ENCODE data around the gene CPD. TPM values are rescaled to one million over a fixed set of nuclear protein-coding genes. Genes with fewer than 3 reads are reported as not detected.

The CPD gene
- total and polyA plus RNA-seq, 2 of the 13 experiments (the other 11 are each of a cell fraction or from before 2014, with no cell fraction given), result 46.1 to 72.3 TPM

GRCh38 chr17:30360086-30360808, 18.5 kb upstream of the CPD start:
- POLR2A ChIA-PET, result no interaction called here
- 35% methylated on average over 8 of the region's 8 CpGs for WGBS (ENCODE audit: low lambda C conversion rate)
- no peak for DNase-seq (ENCODE audit: low spot score)
- H3K4me1 ChIP-seq (ENCODE audit: insufficient read depth, low read length), result peaks cover 21% of the 10 kb centered on the region
- no peak overlapping the region for H3K9ac ChIP-seq (ENCODE audit: insufficient read depth, low read depth, low read length)
- in situ Hi-C loops (cut with HindIII; ENCODE audit: extremely low pct_ligation_motif_present, low pct_unique_long_range_greater_than_20kb), result no loop called here
- H3K4me3 ChIP-seq (replicated peaks in 1 of 3; ENCODE audit: insufficient read depth in 1 of 3, low read depth in 2 of 3, low read length in 3 of 3), result no peak overlapping the region
- CTCF ChIA-PET (ENCODE audit: low intra/inter-chr PET ratio, low total read pairs), result no interaction called here
- H4K20me1 ChIP-seq (ENCODE audit: insufficient read depth, low read length), result no peaks in the 10 kb centered on the region
- no TSS peak for BruUV-seq (replicated peaks)
- H2AFZ ChIP-seq (ENCODE audit: low read length), result no peak overlapping the region
- no peak for TF ChIP-seq LCORL (IDR thresholded peaks at IDR 0.05)
- TF ChIP-seq LCORL (CRISPR knock-in tag; IDR thresholded peaks at IDR 0.05), result no peak
- TF ChIP-seq, protein P1, sequence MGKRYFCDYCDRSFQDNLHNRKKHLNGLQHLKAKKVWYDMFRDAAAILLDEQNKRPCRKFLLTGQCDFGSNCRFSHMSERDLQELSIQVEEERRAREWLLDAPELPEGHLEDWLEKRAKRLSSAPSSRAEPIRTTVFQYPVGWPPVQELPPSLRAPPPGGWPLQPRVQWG (CRISPR knock-in tag; IDR thresholded peaks at IDR 0.05; ENCODE audit: borderline replicate concordance, low read depth), result no peak
- ATAC-seq, result no peak
- no peaks in the 10 kb centered on the region for H3K79me2 ChIP-seq (ENCODE audit: insufficient read depth, low read length)
- no peak overlapping the region for H3K27ac ChIP-seq (ENCODE audit: extremely low read length, insufficient read depth, low read length)
- H3K9me3 ChIP-seq (ENCODE audit: low read length), result peaks cover 9% of the 10 kb centered on the region
- H3K4me2 ChIP-seq (ENCODE audit: low read depth, low read length), result no peak overlapping the region
- intact Hi-C loops (cut with micrococcal nuclease; ENCODE audit: unreplicated experiment), result no loop called here
- no peaks in the 10 kb centered on the region; a peak in 1 of 5 replicates for H3K27me3 ChIP-seq (ENCODE audit: control insufficient read depth in 1 of 2, insufficient read depth in 2 of 2, low read length in 2 of 2)
- H3K36me3 ChIP-seq (replicated peaks in 1 of 2; ENCODE audit: control insufficient read depth in 1 of 2, insufficient read depth in 2 of 2, low read length in 2 of 2), result no peaks in the 10 kb centered on the region
- FAIRE-seq, result no peak

GRCh38 chr17:30361766-30362279, 16.9 kb upstream of the CPD start:
- Histone ChIP-seq H3K27me3 (ENCODE audit: control insufficient read depth in 1 of 2, insufficient read depth in 2 of 2, low read length in 2 of 2) (no peaks in the 10 kb centered on the region; a peak in 1 of 5 replicates), H3K9me3 (ENCODE audit: low read length) (peaks cover 9% of the 10 kb centered on the region), H3K4me1 (ENCODE audit: insufficient read depth, low read length) (peaks cover 21% of the 10 kb centered on the region), H2AFZ (ENCODE audit: low read length) (no peak overlapping the region), H3K9ac (ENCODE audit: insufficient read depth, low read depth, low read length) (no peak overlapping the region), H4K20me1 (ENCODE audit: insufficient read depth, low read length) (no peaks in the 10 kb centered on the region), H3K27ac (ENCODE audit: extremely low read length, insufficient read depth, low read length) (no peak overlapping the region), H3K4me3 (replicated peaks in 1 of 3; ENCODE audit: insufficient read depth in 1 of 3, low read depth in 2 of 3, low read length in 3 of 3) (no peak overlapping the region), H3K4me2 (ENCODE audit: low read depth, low read length) (no peak overlapping the region), H3K79me2 (ENCODE audit: insufficient read depth, low read length) (no peaks in the 10 kb centered on the region), H3K36me3 (replicated peaks in 1 of 2; ENCODE audit: control insufficient read depth in 1 of 2, insufficient read depth in 2 of 2, low read length in 2 of 2) (no peaks in the 10 kb centered on the region)
- ChIA-PET CTCF (ENCODE audit: low intra/inter-chr PET ratio, low total read pairs) (no interaction called here), POLR2A (no interaction called here)
- ATAC-seq (no peak), FAIRE-seq (no peak), DNase-seq (ENCODE audit: low spot score) (no peak)
- intact Hi-C loops (cut with micrococcal nuclease; ENCODE audit: unreplicated experiment) (no loop called here), in situ Hi-C loops (cut with HindIII; ENCODE audit: extremely low pct_ligation_motif_present, low pct_unique_long_range_greater_than_20kb) (no loop called here)
- no peak for TF ChIP-seq NFIC (IDR thresholded peaks at IDR 0.05; ENCODE audit: low read length)
- no peak for TF ChIP-seq ZNF777 (CRISPR knock-in tag; IDR thresholded peaks at IDR 0.05)
- TF ChIP-seq, protein P2, sequence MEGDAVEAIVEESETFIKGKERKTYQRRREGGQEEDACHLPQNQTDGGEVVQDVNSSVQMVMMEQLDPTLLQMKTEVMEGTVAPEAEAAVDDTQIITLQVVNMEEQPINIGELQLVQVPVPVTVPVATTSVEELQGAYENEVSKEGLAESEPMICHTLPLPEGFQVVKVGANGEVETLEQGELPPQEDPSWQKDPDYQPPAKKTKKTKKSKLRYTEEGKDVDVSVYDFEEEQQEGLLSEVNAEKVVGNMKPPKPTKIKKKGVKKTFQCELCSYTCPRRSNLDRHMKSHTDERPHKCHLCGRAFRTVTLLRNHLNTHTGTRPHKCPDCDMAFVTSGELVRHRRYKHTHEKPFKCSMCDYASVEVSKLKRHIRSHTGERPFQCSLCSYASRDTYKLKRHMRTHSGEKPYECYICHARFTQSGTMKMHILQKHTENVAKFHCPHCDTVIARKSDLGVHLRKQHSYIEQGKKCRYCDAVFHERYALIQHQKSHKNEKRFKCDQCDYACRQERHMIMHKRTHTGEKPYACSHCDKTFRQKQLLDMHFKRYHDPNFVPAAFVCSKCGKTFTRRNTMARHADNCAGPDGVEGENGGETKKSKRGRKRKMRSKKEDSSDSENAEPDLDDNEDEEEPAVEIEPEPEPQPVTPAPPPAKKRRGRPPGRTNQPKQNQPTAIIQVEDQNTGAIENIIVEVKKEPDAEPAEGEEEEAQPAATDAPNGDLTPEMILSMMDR (CRISPR knock-in tag; IDR thresholded peaks at IDR 0.05), result no peak
- no peak for TF ChIP-seq SP140L (CRISPR knock-in tag; IDR thresholded peaks at IDR 0.05; ENCODE audit: borderline replicate concordance)
- TF ChIP-seq ZFP1 (CRISPR knock-in tag; IDR thresholded peaks at IDR 0.05), result peak; percentile 100
- no peak for TF ChIP-seq FOSL1 (CRISPR knock-in tag; IDR thresholded peaks at IDR 0.05; ENCODE audit: borderline replicate concordance)
- no peak for TF ChIP-seq GATAD2A (CRISPR knock-in tag; IDR thresholded peaks at IDR 0.05)
- TF ChIP-seq CC2D1A (CRISPR knock-in tag; IDR thresholded peaks at IDR 0.05), result no peak
- no peak for TF ChIP-seq ZNF577 (CRISPR knock-in tag; IDR thresholded peaks at IDR 0.05; ENCODE audit: borderline replicate concordance, low read depth)
- TF ChIP-seq ZNF280D (CRISPR knock-in tag; IDR thresholded peaks at IDR 0.05), result peak; percentile 48; the same call in 1 of the 2 replicates
- WGBS (ENCODE audit: low lambda C conversion rate), result 72% methylated on average over 4 of the region's 4 CpGs
- BruUV-seq (replicated peaks), result no TSS peak
